ENCODE results near the gene CRADD.

The CRADD gene

GRCh38 chr12:93818488-93819049, 141.4 kb downstream of the CRADD start:
- Histone ChIP-seq H3K9ac (ENCODE audit: low read length) (no peak overlapping the region), H3K36me3 (ENCODE audit: control insufficient read depth, insufficient read depth, low read length) (no peaks in the 10 kb centered on the region), H3K4me3 (ENCODE audit: low read depth, low read length) (no peak overlapping the region), H3K9me3 (ENCODE audit: control insufficient read depth, insufficient read depth, low read depth, low read length) (no peaks in the 10 kb centered on the region), H3K27me3 (ENCODE audit: control insufficient read depth, insufficient read depth, low read length) (no peaks in the 10 kb centered on the region), H3K4me1 (ENCODE audit: control insufficient read depth, insufficient read depth, low read length) (peaks cover 14% of the 10 kb centered on the region; the same call in 1 of the 2 replicates), H3K27ac (ENCODE audit: low read depth, low read length) (no peak overlapping the region)

DNA sequence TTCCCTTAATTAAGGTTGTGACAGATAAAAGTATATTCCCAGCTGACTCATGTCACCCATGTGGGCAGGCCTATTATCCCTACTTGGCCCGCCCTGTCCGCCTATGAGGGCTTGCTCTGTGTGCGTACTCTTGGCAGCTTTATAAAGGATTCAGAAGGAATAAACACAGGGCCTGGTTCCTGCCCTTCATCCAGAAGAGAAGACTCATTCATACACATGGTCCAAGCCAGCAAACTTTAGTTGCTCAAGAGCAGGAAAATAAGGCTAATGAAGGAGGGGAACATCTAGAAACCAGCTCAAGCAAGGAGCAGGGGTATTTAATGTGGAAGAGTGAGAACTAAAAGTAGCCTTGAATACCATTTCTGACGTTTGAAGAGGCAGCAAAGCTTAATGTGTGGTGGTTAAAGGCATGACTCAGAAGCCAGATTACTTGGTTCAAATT, 141.9 kb downstream of the CRADD start:
- no peak overlapping the region for H3K27ac ChIP-seq (ENCODE audit: low read depth, low read length)
- no peaks in the 10 kb centered on the region for H3K9me3 ChIP-seq (ENCODE audit: control insufficient read depth, insufficient read depth, low read depth, low read length)
- no peaks in the 10 kb centered on the region for H3K36me3 ChIP-seq (ENCODE audit: control insufficient read depth, insufficient read depth, low read length)
- no peak overlapping the region for H3K9ac ChIP-seq (ENCODE audit: low read length)
- H3K27me3 ChIP-seq (ENCODE audit: control insufficient read depth, insufficient read depth, low read length): no peaks in the 10 kb centered on the region
- H3K4me1 ChIP-seq (ENCODE audit: control insufficient read depth, insufficient read depth, low read length): peaks cover 19% of the 10 kb centered on the region
- no peak overlapping the region for H3K4me3 ChIP-seq (ENCODE audit: low read depth, low read length)

DNA sequence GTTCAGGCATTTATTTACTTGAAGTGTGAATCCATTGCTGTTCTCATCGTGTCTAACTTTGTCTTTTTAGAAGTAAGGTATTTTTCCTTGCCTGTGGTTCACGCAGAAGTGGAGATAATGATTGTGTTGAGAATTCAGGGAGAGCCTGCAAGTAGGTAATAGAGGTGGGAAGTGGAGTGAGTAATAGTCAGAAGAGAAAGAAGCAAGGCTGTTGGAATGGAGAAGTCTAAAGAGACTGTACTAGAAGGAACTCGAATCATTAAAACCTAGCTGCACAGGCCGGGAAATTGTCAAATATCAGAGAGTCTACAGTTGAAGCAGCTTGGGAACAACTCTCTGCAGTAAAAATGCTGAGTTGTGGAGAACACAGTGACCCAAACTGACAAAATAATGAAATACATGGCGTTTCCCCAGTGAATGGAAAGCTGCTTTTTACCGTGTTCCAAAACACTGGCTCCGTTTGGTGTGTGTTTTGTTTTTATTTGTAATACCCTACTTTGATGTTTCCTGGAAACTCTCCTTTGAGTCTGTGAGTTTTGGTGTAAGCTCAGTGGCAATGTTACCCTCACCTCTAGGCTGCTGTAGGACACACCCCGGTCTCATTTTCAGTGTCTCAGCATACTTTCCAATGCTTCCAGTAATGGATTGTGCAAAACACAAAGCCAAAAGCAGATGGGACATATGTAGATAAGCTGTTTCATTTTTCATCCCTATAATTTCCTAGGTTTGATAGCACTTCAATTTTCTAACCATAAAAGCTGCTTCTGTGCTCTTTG, 146.6 kb downstream of the CRADD start:
- Histone ChIP-seq H3K9ac (ENCODE audit: low read length) (peak overlapping the region; percentile 49), H3K9me3 (ENCODE audit: control insufficient read depth, insufficient read depth, low read depth, low read length) (no peaks in the 10 kb centered on the region), H3K4me3 (ENCODE audit: low read depth, low read length) (peak overlapping the region; percentile 19; the same call in 1 of the 2 replicates), H3K27me3 (ENCODE audit: control insufficient read depth, insufficient read depth, low read length) (no peaks in the 10 kb centered on the region), H3K4me1 (ENCODE audit: control insufficient read depth, insufficient read depth, low read length) (peaks cover 33% of the 10 kb centered on the region), H3K27ac (ENCODE audit: low read depth, low read length) (peak overlapping the region; percentile 20; the same call in 1 of the 2 replicates), H3K36me3 (ENCODE audit: control insufficient read depth, insufficient read depth, low read length) (no peaks in the 10 kb centered on the region)

DNA sequence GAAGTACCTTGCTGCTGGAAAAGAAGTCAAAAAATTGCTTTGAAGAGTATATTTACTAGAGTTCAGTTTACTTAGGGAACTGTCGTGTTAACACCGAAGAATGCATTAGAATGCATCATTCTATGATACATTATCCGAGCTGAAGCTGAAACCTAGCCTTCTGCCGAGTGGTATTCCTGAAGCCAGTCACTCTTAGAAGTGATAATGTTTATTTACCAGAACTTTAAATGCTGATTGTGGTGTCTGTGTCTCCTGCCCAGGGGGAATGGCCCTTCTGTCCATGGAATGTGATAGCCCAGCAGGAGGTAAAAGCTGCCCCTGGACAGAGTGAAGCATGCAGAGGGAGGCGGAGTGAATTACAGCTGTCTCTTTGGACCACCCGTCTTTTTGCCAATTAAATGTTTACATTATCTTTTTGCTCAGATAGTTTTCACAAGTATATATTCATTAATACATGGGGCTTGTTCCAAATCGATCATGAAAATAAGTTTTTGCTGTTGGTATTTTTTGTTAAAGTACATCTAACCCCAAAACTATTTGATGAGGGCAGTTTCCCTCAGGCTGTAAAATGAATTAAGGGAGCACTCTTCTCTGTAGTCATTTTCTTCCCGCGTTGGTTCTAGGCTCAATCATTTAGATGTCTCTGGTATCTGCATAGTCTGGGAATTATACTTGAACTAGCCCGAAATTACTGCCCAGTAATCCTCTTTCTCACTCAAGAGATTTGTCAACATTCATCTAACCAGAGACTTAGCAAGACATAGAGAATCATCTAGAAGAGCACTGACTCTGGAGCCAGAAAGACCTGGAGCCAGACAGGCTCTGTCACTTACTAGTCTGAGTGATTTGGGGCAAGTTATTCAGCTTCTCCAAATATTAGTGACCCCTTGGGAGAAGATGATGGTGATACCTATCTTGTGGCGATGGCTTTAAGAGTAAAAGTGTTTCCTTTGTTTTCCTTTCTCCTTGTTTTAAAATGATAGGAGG, 147.6 kb downstream of the CRADD start:
- H3K27me3 ChIP-seq (ENCODE audit: control insufficient read depth, insufficient read depth, low read length): no peaks in the 10 kb centered on the region
- H3K27ac ChIP-seq (ENCODE audit: low read depth, low read length): peak overlapping the region; percentile 20; the same call in 1 of the 2 replicates
- peak overlapping the region; percentile 19; the same call in 1 of the 2 replicates for H3K4me3 ChIP-seq (ENCODE audit: low read depth, low read length)
- peak overlapping the region; percentile 49 for H3K9ac ChIP-seq (ENCODE audit: low read length)
- no peaks in the 10 kb centered on the region for H3K36me3 ChIP-seq (ENCODE audit: control insufficient read depth, insufficient read depth, low read length)
- no peaks in the 10 kb centered on the region for H3K9me3 ChIP-seq (ENCODE audit: control insufficient read depth, insufficient read depth, low read depth, low read length)
- peaks cover 32% of the 10 kb centered on the region for H3K4me1 ChIP-seq (ENCODE audit: control insufficient read depth, insufficient read depth, low read length)

- Histone ChIP-seq H3K27me3 (ENCODE audit: control insufficient read depth, insufficient read depth, low read length) (no peaks in the 10 kb centered on the region), H3K27ac (ENCODE audit: low read depth, low read length) (no peak overlapping the region), H3K9me3 (ENCODE audit: control insufficient read depth, insufficient read depth, low read depth, low read length) (no peaks in the 10 kb centered on the region), H3K36me3 (ENCODE audit: control insufficient read depth, insufficient read depth, low read length) (no peaks in the 10 kb centered on the region), H3K9ac (ENCODE audit: low read length) (no peak overlapping the region), H3K4me1 (ENCODE audit: control insufficient read depth, insufficient read depth, low read length) (peaks cover 32% of the 10 kb centered on the region), H3K4me3 (ENCODE audit: low read depth, low read length) (no peak overlapping the region)
Observed at GRCh38 chr12:93825501-93825888, 148.3 kb downstream of the CRADD start.

GRCh38 chr12:93825931-93826555, 148.9 kb downstream of the CRADD start:
- Histone ChIP-seq H3K4me1 (ENCODE audit: control insufficient read depth, insufficient read depth, low read length) (peaks cover 32% of the 10 kb centered on the region), H3K36me3 (ENCODE audit: control insufficient read depth, insufficient read depth, low read length) (no peaks in the 10 kb centered on the region), H3K27me3 (ENCODE audit: control insufficient read depth, insufficient read depth, low read length) (no peaks in the 10 kb centered on the region), H3K4me3 (ENCODE audit: low read depth, low read length) (no peak overlapping the region), H3K9ac (ENCODE audit: low read length) (no peak overlapping the region), H3K9me3 (ENCODE audit: control insufficient read depth, insufficient read depth, low read depth, low read length) (no peaks in the 10 kb centered on the region), H3K27ac (ENCODE audit: low read depth, low read length) (no peak overlapping the region)

- Histone ChIP-seq H3K9me3 (ENCODE audit: control insufficient read depth, insufficient read depth, low read depth, low read length) (no peaks in the 10 kb centered on the region), H3K27me3 (ENCODE audit: control insufficient read depth, insufficient read depth, low read length) (no peaks in the 10 kb centered on the region), H3K4me1 (ENCODE audit: control insufficient read depth, insufficient read depth, low read length) (peaks cover 32% of the 10 kb centered on the region), H3K36me3 (ENCODE audit: control insufficient read depth, insufficient read depth, low read length) (no peaks in the 10 kb centered on the region), H3K9ac (ENCODE audit: low read length) (no peak overlapping the region), H3K27ac (ENCODE audit: low read depth, low read length) (no peak overlapping the region), H3K4me3 (ENCODE audit: low read depth, low read length) (no peak overlapping the region)
Observed at GRCh38 chr12:93827179-93827578, 150.0 kb downstream of the CRADD start.

DNA sequence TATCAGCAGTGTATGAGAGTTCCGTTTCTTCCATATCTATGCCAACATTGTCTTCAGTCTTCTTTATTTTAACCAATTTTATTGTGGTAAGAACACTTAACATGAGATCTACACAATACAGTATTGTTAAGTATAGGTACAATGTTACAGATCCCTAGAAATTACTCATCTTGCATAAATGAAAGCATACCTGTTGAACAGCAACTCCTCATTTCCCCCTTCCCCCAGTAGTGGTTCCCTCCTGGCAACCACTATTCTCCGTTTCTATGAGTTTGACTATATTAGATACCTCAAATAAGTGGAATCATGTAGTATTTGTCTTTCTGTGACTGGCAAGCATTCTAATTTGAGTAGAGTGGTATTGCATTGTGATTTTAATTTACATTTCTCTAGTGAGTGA, 150.5 kb downstream of the CRADD start:
- Histone ChIP-seq H3K36me3 (ENCODE audit: control insufficient read depth, insufficient read depth, low read length) (no peaks in the 10 kb centered on the region), H3K27ac (ENCODE audit: low read depth, low read length) (no peak overlapping the region), H3K9ac (ENCODE audit: low read length) (no peak overlapping the region), H3K4me3 (ENCODE audit: low read depth, low read length) (no peak overlapping the region), H3K9me3 (ENCODE audit: control insufficient read depth, insufficient read depth, low read depth, low read length) (no peaks in the 10 kb centered on the region), H3K4me1 (ENCODE audit: control insufficient read depth, insufficient read depth, low read length) (peaks cover 32% of the 10 kb centered on the region), H3K27me3 (ENCODE audit: control insufficient read depth, insufficient read depth, low read length) (no peaks in the 10 kb centered on the region)

GRCh38 chr12:93829016-93829415, 151.8 kb downstream of the CRADD start:
- no peak overlapping the region for H3K9ac ChIP-seq (ENCODE audit: low read length)
- no peak overlapping the region for H3K27ac ChIP-seq (ENCODE audit: low read depth, low read length)
- no peak overlapping the region for H3K4me3 ChIP-seq (ENCODE audit: low read depth, low read length)
- H3K9me3 ChIP-seq (ENCODE audit: control insufficient read depth, insufficient read depth, low read depth, low read length): no peaks in the 10 kb centered on the region
- peaks cover 24% of the 10 kb centered on the region for H3K4me1 ChIP-seq (ENCODE audit: control insufficient read depth, insufficient read depth, low read length)
- H3K36me3 ChIP-seq (ENCODE audit: control insufficient read depth, insufficient read depth, low read length): no peaks in the 10 kb centered on the region
- no peaks in the 10 kb centered on the region for H3K27me3 ChIP-seq (ENCODE audit: control insufficient read depth, insufficient read depth, low read length)

GRCh38 chr12:93831374-93831773, 154.2 kb downstream of the CRADD start:
- Histone ChIP-seq H3K9me3 (ENCODE audit: control insufficient read depth, insufficient read depth, low read depth, low read length) (no peaks in the 10 kb centered on the region), H3K27me3 (ENCODE audit: control insufficient read depth, insufficient read depth, low read length) (no peaks in the 10 kb centered on the region), H3K27ac (ENCODE audit: low read depth, low read length) (no peak overlapping the region), H3K36me3 (ENCODE audit: control insufficient read depth, insufficient read depth, low read length) (no peaks in the 10 kb centered on the region), H3K4me1 (ENCODE audit: control insufficient read depth, insufficient read depth, low read length) (peaks cover 6% of the 10 kb centered on the region; the same call in 1 of the 2 replicates), H3K9ac (ENCODE audit: low read length) (no peak overlapping the region), H3K4me3 (ENCODE audit: low read depth, low read length) (no peak overlapping the region)
